HG02678 (cell line): ENCODE results near the gene DKK3.

ENCODE experiments used
- ATAC-seq: cut with Tn5 transposase; IDR thresholded peaks from one replicate; pipeline ENCODE4 v1.9.1; 2021; ENCODE audit warnings: mild to moderate bottlenecking, moderate library complexity; ENCODE audit not compliant: unreplicated experiment

DKK3 gene

DNA sequence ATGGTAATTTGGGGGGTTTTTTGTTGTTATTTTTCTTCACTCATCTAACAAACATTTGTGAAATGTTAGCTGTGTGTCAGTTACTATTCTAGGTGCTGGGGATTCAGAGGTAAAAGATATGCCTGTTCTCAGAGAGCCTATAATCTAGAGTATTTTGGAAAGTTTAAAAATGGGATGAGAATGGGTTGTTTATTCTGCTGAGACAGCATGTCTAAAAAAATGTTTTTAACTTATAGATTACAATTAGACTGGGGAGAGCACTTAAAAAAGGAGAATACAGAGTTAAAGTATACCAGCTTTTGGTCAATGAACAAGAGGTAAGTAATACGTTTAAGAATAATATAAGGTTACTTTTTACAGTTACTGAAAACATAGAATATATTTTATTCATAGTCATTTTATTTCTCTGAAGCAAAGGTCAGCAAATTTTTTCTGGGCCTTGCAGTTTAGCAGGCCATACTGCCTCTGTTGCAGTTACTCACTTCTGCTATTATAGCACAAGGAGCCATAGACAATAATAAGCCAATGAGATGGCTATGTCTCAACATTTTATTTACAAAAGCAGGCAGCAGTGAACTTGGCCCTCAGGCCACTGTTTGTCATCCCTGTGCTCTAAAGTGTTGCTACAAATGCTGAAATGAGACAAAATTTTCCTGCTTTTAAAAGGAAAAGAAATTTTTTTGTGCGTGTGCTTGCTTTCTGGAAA is 60.0 kb downstream of the DKK3 start:
- no peak for ATAC-seq

DNA sequence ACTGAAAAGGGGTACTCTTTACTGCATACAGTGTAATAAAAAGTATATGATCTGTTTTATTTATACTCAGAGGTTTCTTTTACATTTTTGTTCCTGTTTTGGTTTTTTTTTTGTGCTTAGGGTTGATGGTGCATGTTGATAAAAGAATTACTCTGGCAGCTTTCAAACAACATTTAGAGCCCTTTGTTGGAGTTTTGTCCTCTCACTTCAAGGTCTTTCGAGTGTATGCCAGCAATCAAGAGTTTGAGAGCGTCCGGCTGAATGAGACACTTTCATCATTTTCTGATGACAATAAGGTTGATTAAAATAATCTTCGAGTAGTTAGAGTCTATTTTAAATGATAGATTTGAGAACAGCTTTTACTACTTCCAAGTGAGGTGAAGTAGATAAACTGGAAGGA is 60.6 kb downstream of the DKK3 start:
- no peak for ATAC-seq

DNA sequence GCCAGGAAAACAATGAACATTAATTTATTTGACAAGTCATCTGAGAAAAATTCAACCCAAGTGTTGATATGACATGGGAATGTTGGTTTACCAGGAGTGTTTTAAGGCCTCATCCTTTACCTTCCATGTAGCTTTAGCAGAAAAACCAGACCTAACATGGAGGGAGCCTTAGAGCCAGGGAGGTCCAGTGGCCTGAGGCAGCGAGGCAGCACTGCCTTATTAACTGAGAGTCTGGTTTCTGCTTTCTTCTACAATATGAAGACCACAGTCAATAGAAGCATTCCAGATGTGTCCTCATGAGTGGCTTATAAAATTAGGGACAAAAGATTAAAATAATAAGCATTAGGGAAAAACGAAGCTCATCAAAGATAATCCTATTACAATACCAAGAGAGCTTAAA is 61.5 kb downstream of the DKK3 start:
- no peak for ATAC-seq

DNA sequence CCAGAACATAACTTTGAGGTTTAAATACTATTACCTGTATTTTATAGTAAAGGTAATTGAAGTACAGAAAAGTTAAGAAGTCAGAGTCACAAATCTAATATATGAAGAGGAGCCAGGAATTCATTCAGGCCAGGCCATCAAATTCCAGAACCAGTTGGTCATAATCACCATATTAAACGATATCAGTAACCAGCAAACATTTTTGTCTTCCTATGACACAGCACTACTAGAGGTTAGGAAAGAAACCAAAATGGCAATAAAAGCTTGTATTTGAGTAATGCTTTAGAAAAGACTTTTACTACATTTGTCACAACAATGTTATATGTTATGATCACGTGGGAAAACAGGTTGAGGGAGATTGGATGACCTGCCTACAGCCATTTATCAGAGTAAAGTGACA is 62.2 kb downstream of the DKK3 start:
- ATAC-seq: no peak

DNA sequence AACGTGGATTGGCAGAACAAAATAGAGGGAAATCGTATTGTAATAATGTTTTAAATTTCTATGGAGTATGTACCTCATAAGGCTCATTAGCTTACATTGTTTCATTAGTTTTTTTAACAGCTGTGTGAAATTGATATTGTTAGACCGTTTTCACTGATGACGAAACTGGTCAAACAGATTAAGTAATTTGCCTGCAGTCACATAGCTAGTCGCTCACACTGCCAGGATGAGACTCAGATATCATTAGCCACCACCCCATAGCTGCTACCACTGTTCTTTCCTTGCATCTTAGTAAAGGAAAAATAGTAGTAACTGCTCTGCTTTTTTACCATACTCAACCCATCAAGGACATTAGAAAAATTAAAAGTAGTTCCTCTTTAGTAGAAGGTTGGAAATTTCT is 64.0 kb downstream of the DKK3 start:
- ATAC-seq: no peak

DNA sequence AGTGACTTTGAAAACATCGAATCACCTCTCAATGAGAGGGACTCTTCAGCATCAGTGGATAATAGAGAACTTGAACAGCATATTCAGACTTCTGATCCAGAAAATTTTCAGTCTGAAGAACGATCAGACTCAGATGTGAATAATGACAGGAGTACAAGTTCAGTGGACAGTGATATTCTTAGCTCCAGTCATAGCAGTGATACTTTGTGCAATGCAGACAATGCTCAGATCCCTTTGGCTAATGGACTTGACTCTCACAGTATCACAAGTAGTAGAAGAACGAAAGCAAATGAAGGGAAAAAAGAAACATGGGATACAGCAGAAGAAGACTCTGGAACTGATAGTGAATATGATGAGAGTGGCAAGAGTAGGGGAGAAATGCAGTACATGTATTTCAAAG is 65.8 kb downstream of the DKK3 start:
- no peak for ATAC-seq

DNA sequence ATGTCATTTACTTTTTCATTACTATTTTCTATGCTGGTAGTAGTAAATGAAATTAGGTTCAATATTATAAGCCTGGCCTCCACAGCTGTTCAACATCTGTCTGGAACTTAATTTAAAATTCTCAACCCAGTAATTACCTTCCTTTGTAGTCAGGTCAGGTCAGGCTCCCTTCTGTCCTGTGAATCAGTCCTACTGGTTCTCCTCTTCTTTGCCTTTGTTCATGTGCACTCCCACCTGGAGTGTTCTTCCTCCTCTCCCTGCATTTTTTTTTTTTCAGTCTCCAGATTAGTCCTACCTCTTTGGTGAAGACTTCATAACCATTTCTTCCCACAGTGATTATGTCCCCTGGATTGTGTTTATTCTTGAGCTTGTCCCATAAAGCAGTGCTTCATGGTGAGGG is 67.9 kb downstream of the DKK3 start:
- ATAC-seq: no peak

DNA sequence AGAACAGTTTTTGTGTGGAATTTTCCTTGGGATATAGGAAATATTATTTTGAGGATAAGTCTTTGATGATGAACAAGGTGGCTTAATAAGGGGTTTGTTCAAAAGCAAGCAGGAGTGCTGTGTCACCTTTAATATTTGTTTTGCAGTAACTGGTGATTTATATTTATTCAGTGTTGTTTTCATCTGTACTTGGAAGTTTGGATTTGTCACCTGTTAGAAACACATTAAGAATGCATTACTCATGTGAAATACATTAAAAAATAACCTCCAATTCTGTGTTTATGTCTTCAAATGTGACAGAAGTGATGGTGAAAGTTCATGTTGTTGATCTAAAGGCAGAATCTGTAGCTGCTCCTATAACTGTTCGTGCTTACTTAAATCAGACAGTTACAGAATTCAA is 70.5 kb downstream of the DKK3 start:
- no peak for ATAC-seq

DNA sequence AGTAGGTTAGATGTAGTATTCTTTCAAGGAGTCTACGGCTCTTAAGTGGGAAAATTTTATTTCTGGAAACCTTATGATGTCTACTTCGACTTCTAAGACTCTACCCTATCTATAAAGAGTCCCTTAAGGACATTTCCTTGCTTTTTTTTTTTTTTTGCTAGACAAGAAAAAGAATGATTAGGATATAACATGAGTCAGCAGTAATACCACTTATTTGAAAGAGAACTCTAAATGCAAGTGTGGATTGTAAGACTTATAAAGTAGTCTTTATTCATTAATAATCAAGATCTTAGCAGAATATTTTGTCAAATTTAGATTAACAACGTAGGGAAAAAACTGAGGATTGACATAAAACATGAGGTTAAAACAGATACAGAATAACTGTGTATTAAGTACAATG is 71.0 kb downstream of the DKK3 start:
- no peak for ATAC-seq

DNA sequence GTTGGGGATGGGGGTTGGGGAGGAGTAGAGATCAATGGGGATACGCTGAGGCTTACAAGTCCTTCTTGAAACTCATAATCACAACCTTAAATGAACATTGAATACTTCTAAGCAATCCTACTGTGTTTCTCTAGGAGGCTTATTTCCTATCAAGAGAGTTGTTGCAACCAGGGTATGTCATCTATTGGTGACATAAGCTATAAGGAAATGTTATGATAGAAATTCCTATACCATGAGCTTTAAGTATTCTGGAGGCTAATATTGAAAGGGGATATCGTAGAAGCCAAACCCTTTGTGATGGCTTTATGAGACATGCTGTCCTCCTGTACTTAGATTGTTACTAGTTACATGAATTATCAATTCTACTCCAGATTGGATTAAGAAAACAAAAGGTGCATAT is 72.9 kb downstream of the DKK3 start:
- ATAC-seq: no peak

DNA sequence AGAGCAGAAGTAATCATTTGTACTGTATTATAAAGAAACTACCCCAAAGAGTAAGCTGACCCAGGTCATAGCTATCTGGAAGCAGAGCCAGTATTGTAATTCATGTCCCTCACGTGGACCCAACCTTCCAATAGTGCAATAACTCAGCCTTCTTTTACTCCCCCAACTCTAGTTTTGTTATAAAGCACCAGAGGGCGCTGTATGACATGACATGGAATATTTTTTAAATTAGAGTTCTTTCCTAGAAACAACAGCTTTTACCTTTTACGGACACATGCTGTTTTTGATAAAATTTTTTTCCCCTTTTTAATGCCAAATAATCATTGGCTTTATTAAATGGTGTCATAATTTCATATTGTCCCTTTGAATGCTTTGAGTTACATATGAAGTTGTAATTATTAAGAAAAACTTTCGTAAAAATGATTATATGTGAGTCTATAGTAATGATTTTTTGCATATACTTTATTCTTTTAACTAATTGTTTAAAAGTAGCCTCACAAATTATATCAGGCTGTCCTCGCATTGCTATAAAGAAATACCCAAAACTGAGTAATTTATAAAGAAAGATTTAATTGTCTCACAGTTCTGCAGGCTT is 76.9 kb downstream of the DKK3 start:
- no peak for ATAC-seq

DNA sequence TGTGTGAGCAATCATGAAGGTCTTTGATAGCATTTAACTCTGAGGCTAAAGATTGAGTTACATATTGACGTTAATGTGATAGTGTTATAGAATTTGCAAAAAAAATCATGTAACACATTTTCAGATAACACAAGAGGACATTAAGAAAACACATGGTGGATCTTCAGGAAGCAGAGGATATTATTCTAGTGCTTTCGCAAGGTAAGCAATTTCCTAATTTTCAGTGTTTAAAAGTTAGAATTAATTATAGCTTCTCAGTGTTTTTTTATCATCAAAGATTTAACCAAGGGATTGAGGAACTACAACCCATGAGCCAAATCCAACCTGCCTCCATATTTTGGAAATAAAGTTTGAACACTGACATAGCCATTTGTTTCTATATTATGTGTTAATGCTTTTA is 78.5 kb downstream of the DKK3 start:
- ATAC-seq: no peak

DNA sequence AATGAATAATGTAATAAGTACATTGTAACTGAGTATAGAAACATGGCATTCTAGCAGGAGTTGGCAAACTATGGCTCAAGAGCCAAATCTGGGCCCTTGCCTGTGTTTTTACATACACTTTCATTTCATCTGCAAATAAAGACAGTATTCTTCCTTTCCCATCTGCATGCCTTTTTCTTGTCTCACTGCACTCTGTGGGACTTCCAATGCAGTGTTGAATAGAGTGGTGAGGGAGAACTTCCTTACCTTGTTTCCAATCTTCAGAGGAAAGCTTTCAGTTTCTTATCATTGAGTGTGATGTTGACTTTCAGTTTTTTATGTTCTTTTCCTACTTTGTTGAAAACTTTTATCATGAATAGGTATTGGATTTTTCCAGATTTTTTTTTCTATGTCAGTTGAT is 84.6 kb downstream of the DKK3 start:
- ATAC-seq: no peak

DNA sequence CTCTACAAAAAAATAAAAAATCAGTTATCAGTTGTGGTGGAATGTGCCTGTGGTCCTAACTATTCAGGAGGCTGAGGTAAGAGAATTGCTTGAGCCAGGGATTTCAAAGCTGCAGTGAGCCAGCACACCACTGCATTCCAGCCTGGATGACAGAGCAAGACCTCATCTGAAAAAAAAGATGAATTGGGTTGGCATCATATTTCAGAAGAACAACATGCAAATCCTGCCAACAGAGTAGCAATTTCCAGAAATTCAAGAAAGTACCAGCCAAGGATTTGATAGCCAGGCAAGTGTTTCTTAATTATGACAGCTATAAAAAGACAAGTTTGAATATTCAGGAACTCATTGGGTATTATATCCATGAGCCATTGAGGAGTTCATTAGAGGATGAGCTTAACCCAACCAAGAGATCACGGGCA is 91.4 kb downstream of the DKK3 start:
- ATAC-seq: no peak

DNA sequence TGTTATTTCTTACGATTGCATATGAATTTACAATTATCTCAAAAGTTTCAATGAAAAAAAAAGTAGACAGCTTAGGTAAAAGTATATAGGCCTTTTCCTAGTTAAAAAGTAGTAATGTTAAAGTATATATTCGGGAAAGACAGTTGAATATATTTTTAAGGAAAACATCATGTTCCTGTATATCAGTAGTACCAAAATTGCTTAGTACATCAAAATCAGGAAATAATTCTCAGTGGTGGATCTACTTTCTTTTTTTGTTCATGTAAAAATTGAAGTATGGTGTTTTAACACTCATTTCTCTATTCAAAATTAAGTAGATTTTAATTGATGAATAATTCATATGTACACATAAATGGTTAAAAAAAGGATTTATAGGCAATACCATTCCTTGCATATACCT is 92.8 kb downstream of the DKK3 start:
- no peak for ATAC-seq

DNA sequence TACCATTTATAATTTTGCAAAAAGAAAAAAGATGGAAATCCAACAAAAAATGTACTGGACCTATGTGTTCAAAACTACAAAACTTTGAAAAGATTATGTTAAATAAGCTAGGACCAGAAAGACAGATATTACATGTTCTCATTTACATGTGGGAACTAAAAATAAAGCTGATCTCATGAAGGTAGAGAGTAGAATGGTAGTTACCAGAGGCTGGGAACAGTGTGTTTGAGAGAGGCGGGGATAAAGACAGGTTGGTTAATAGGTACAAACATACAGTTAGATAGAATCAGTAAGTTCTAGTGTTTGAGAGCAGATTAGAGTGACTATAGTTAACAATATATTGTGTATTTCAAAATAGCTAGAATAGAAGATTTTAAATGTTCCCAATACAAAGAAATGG is 95.0 kb downstream of the DKK3 start:
- no peak for ATAC-seq
